ENCODE data around the gene AGTRAP.

AGTRAP gene

DNA sequence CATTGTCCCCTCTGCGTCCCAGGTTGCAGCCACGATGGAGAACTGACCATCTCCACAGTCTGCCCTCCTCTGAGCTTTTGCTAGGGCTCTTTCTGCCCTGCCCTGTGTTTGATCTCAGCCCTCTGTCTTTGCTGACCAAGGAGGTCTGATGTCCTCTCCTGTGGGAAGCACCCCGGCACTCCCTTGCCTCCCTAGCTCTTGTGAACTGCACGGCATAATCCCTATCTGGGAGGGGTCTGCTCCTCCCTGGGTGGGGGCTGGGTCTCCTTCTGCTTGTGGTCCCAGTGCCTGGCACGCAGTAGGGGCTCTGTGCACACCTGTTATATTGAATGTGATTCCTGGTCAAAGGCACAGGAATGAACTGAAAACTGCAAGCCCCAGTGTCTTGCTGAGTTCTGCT, 42.0 kb upstream of the AGTRAP start:
- TF ChIP-seq, protein P1, sequence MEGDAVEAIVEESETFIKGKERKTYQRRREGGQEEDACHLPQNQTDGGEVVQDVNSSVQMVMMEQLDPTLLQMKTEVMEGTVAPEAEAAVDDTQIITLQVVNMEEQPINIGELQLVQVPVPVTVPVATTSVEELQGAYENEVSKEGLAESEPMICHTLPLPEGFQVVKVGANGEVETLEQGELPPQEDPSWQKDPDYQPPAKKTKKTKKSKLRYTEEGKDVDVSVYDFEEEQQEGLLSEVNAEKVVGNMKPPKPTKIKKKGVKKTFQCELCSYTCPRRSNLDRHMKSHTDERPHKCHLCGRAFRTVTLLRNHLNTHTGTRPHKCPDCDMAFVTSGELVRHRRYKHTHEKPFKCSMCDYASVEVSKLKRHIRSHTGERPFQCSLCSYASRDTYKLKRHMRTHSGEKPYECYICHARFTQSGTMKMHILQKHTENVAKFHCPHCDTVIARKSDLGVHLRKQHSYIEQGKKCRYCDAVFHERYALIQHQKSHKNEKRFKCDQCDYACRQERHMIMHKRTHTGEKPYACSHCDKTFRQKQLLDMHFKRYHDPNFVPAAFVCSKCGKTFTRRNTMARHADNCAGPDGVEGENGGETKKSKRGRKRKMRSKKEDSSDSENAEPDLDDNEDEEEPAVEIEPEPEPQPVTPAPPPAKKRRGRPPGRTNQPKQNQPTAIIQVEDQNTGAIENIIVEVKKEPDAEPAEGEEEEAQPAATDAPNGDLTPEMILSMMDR (IDR thresholded peaks at IDR 0.05; ENCODE audit: extremely low read depth, missing control alignments): no peak

DNA sequence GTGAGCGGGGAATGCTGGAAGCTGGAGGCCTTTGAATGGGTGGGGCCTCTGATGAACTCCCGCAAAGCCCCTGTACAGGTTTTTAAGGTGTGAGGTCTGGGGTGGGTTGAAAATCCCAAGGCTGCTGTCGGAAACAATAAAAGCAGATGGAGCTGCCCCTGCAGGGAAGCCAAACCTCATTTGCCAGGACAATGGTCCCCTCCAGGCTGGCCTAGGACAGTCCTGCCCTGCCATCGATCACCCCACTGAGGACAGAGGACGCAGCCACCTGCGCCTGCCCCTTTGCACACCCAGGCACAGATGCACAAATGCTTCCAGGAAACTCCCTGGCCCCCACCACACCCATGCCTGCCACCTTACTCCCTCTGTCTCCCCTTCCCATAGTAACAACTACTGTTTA, 40.1 kb upstream of the AGTRAP start:
- DNase-seq (ENCODE audit: low spot score): no peak
- TF ChIP-seq, protein P1 (IDR thresholded peaks at IDR 0.05; ENCODE audit: extremely low read depth, missing control alignments): no peak

More for the DNA sequence above, 42.0 kb upstream of the AGTRAP start:
- DNase-seq (ENCODE audit: low spot score): no peak

DNA sequence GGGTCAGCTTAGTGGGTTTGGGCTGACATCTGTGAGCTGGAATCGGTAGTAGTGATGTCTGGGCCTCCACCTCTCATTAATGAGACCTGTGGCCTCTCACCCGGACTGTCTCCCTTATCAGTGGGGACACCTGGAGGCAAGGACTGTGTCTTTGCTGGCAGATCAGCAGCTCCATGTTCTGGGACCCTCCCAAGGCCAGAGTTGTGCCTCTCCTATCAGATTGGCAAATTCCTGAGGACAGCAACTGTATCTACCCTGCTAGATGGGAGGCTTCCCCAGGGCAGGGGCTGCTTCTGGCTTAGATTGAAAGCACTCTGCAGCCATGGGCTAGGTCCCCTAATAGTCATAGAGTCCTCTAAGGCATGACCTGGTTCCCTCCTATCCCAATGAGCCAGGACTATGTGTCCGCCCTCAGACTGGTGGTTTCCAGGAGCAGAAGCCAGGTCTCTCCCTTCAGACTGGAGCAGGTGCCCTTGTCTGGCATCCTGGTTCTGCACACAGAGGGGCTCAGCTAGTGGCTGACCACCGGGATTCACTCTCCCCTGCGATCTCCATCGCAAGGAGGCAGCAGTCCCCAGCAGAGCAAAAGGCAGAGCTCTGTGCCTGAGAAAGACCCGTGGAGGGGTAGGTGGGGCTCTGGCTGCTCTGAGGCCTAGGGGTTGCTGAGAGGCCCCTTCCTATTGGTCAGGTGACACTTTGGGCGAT, 38.6 kb upstream of the AGTRAP start:
- no peak for DNase-seq (ENCODE audit: low spot score)
- TF ChIP-seq, protein P1 (IDR thresholded peaks at IDR 0.05; ENCODE audit: extremely low read depth, missing control alignments): no peak

DNA sequence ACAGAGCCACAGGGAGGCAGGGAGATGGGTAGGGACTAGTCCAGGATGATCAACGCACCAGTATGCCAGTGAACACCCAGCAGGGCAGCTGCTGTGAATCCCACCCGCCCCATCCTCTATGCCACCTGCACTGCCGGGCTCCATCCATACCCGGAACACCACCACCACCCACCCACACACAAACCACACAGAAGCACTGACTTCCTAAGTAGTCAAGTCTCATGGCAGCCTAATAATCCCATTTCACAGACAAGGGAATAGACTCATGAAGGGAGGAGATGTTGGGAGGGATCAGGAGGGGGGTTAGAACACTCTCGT, 38.1 kb upstream of the AGTRAP start:
- no peak for DNase-seq (ENCODE audit: low spot score)
- TF ChIP-seq, protein P1 (IDR thresholded peaks at IDR 0.05; ENCODE audit: extremely low read depth, missing control alignments): no peak

GRCh38 chr1:11700601-11701467, 35.1 kb upstream of the AGTRAP start:
- no peak for DNase-seq (ENCODE audit: low spot score)
- TF ChIP-seq, protein P1 (IDR thresholded peaks at IDR 0.05; ENCODE audit: extremely low read depth, missing control alignments): no peak

DNA sequence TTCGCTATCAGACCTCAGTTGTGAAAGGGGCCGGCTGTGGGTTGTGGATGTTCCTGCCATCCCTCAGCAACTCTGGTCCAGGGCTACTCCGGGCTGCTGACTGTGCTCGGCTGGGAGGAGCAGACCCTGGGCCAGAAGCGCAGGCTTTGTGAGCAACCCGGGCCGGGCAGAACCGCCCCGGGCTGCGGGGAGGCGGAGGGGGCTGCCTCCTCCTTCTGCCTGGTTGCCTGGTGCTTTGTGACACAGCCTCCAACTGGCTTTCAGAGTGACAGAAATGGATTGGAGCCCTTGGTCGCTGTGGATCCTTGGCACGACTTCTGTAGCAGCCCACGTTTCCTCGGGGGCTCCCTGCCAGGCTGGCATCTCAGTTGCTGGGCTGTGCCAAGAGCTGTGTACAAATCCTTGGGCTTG, 34.4 kb upstream of the AGTRAP start:
- DNase-seq (ENCODE audit: low spot score): no peak
- TF ChIP-seq, protein P1 (IDR thresholded peaks at IDR 0.05; ENCODE audit: extremely low read depth, missing control alignments): no peak

Measured in GM20000 (cell line).